ENCODE measurements around the gene URB1. TPM values are rescaled to one million over a fixed set of nuclear protein-coding genes. Genes with fewer than 3 reads are reported as not detected.

URB1 gene
- total and polyA plus RNA-seq, 9 of the 15 experiments (the other 6 are each of a cell fraction or from before 2014, with no cell fraction given) = 0.97 to 53.6 (median 21.5) TPM

- TF ChIP-seq ZNF384 (IDR thresholded peaks at IDR 0.05; ENCODE audit: low read depth, low read length) = peak; percentile 82
- TF ChIP-seq, protein P1, sequence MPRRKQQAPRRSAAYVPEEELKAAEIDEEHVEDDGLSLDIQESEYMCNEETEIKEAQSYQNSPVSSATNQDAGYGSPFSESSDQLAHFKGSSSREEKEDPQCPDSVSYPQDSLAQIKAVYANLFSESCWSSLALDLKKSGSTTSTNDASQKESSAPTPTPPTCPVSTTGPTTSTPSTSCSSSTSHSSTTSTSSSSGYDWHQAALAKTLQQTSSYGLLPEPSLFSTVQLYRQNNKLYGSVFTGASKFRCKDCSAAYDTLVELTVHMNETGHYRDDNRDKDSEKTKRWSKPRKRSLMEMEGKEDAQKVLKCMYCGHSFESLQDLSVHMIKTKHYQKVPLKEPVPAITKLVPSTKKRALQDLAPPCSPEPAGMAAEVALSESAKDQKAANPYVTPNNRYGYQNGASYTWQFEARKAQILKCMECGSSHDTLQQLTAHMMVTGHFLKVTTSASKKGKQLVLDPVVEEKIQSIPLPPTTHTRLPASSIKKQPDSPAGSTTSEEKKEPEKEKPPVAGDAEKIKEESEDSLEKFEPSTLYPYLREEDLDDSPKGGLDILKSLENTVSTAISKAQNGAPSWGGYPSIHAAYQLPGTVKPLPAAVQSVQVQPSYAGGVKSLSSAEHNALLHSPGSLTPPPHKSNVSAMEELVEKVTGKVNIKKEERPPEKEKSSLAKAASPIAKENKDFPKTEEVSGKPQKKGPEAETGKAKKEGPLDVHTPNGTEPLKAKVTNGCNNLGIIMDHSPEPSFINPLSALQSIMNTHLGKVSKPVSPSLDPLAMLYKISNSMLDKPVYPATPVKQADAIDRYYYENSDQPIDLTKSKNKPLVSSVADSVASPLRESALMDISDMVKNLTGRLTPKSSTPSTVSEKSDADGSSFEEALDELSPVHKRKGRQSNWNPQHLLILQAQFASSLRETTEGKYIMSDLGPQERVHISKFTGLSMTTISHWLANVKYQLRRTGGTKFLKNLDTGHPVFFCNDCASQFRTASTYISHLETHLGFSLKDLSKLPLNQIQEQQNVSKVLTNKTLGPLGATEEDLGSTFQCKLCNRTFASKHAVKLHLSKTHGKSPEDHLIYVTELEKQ (CRISPR knock-in tag; IDR thresholded peaks at IDR 0.05) = no peak
- TF ChIP-seq TARDBP (IDR thresholded peaks at IDR 0.05) = peak; percentile 43; the same call in 1 of the 2 replicates
- TF ChIP-seq, protein P2, sequence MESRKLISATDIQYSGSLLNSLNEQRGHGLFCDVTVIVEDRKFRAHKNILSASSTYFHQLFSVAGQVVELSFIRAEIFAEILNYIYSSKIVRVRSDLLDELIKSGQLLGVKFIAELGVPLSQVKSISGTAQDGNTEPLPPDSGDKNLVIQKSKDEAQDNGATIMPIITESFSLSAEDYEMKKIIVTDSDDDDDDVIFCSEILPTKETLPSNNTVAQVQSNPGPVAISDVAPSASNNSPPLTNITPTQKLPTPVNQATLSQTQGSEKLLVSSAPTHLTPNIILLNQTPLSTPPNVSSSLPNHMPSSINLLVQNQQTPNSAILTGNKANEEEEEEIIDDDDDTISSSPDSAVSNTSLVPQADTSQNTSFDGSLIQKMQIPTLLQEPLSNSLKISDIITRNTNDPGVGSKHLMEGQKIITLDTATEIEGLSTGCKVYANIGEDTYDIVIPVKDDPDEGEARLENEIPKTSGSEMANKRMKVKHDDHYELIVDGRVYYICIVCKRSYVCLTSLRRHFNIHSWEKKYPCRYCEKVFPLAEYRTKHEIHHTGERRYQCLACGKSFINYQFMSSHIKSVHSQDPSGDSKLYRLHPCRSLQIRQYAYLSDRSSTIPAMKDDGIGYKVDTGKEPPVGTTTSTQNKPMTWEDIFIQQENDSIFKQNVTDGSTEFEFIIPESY (CRISPR knock-in tag; IDR thresholded peaks at IDR 0.05) = no peak
- TF ChIP-seq SRSF1 (IDR thresholded peaks at IDR 0.05; ENCODE audit: low read depth, low read length) = no peak
- no peak for TF ChIP-seq ATF1 (CRISPR knock-in tag; IDR thresholded peaks at IDR 0.05)
- peak; percentile 84 for TF ChIP-seq ATF1 (tag; IDR thresholded peaks at IDR 0.05)
- TF ChIP-seq MCM3 (IDR thresholded peaks at IDR 0.05) = no peak
- no peak for TF ChIP-seq RBM17 (IDR thresholded peaks at IDR 0.05; ENCODE audit: borderline replicate concordance, low read depth, low read length)
- TF ChIP-seq, protein P3, sequence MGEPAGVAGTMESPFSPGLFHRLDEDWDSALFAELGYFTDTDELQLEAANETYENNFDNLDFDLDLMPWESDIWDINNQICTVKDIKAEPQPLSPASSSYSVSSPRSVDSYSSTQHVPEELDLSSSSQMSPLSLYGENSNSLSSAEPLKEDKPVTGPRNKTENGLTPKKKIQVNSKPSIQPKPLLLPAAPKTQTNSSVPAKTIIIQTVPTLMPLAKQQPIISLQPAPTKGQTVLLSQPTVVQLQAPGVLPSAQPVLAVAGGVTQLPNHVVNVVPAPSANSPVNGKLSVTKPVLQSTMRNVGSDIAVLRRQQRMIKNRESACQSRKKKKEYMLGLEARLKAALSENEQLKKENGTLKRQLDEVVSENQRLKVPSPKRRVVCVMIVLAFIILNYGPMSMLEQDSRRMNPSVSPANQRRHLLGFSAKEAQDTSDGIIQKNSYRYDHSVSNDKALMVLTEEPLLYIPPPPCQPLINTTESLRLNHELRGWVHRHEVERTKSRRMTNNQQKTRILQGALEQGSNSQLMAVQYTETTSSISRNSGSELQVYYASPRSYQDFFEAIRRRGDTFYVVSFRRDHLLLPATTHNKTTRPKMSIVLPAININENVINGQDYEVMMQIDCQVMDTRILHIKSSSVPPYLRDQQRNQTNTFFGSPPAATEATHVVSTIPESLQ (CRISPR knock-in tag; IDR thresholded peaks at IDR 0.05) = no peak
- TF ChIP-seq NFYB (IDR thresholded peaks at IDR 0.05; ENCODE audit: extremely low read depth, insufficient read length) = no peak
- no peak for TF ChIP-seq CHAMP1 (IDR thresholded peaks at IDR 0.05)
- no peak for TF ChIP-seq JUNB (CRISPR knock-in tag; conservative IDR thresholded peaks at IDR 0.05)
- no peak for TF ChIP-seq ZNF280B (CRISPR knock-in tag; IDR thresholded peaks at IDR 0.05)
- TF ChIP-seq CTBP1 (IDR thresholded peaks at IDR 0.05; ENCODE audit: borderline replicate concordance) = peak; percentile 90
- no peak for TF ChIP-seq SP2 (IDR thresholded peaks at IDR 0.05; ENCODE audit: extremely low read depth, low read depth, low read length, poor library complexity, severe bottlenecking)
Measured at GRCh38 chr21:32278518-32279376, 114.1 kb downstream of the URB1 start, which contains the start of gene MIS18A (continued).
